DOHH2 (cell line): ENCODE results near the gene GALNT7.

ENCODE experiments used
- H3F3A ChIP-seq: fragments of 200-600 bp; sonication (generic), shearing (Covaris generic); 2 replicates; pipeline ENCODE4 v1.6.0; 2016; ENCODE audit warnings: antibody characterized with exemption, mild to moderate bottlenecking; ENCODE audit not compliant: control insufficient read depth, insufficient read depth
- H3K27ac ChIP-seq: fragments of 200-600 bp; sonication (generic); 2 replicates; pipeline ENCODE4 v1.5.1; 2014; ENCODE audit warnings: low read depth, mild to moderate bottlenecking, low read length, moderate library complexity
- H3K27me3 ChIP-seq: fragments of 200-600 bp; sonication (generic); 2 replicates; pipeline ENCODE4 v1.6.1; 2014; ENCODE audit warnings: mild to moderate bottlenecking, low read length, mixed read lengths; ENCODE audit not compliant: control insufficient read depth
- H3K36me3 ChIP-seq: fragments of 200-600 bp; sonication (generic); 2 replicates; pipeline ENCODE4 v1.6.1; 2014; ENCODE audit warnings: mild to moderate bottlenecking, low read length, moderate library complexity, mixed read lengths; ENCODE audit not compliant: control insufficient read depth
- H3K4me1 ChIP-seq: fragments of 200-600 bp; sonication (generic); 2 replicates; pipeline ENCODE4 v1.6.1; 2014; ENCODE audit warnings: mild to moderate bottlenecking, low read length, mixed read lengths; ENCODE audit not compliant: control insufficient read depth
- H3K4me2 ChIP-seq: fragments of 200-600 bp; sonication (generic); 2 replicates; pipeline ENCODE4 v1.6.0; 2014; ENCODE audit warnings: mild to moderate bottlenecking, low read length, moderate library complexity
- H3K4me3 ChIP-seq: fragments of 200-600 bp; sonication (generic); 2 replicates; pipeline ENCODE4 v1.5.1; 2014; ENCODE audit warnings: mild to moderate bottlenecking, low read length, mixed read lengths
- H3K79me2 ChIP-seq: fragments of 200-600 bp; sonication (generic); 2 replicates; pipeline ENCODE4 v1.6.1; 2014; ENCODE audit warnings: mild to moderate bottlenecking, low read length, mixed read lengths; ENCODE audit not compliant: control insufficient read depth
- H3K9me2 ChIP-seq: fragments of 200-600 bp; sonication (generic); replicated peaks from 2 replicates; pipeline ENCODE4 v1.6.1; 2014; ENCODE audit warnings: mild to moderate bottlenecking, low read length, mixed read lengths; ENCODE audit not compliant: control insufficient read depth
- H3K9me3 ChIP-seq: fragments of 200-600 bp; sonication (generic); 2 replicates; pipeline ENCODE4 v1.6.1; 2014; ENCODE audit warnings: antibody characterized with exemption, low read length, mixed read lengths; ENCODE audit not compliant: control insufficient read depth, insufficient read depth
- H4K20me1 ChIP-seq: fragments of 200-600 bp; sonication (generic); 2 replicates; pipeline ENCODE4 v1.6.0; 2014; ENCODE audit warnings: low read depth, mild to moderate bottlenecking, antibody characterized with exemption, low read length, moderate library complexity; ENCODE audit not compliant: control insufficient read depth, insufficient read depth
- EZH2phosphoT487 ChIP-seq: fragments of 200-600 bp; sonication (generic); IDR thresholded peaks from 2 replicates; pipeline ENCODE4 v1.6.1; 2017; ENCODE audit warnings: borderline replicate concordance, mild to moderate bottlenecking, antibody characterized with exemption, low read length, moderate library complexity, mixed read lengths
- TF ChIP-seq, protein P1 (sequence below): fragments of 200-600 bp; sonication (generic); IDR thresholded peaks from one replicate; pipeline ENCODE4 v1.5.1; 2014; ENCODE audit warnings: antibody characterized with exemption, mild to moderate bottlenecking, low read depth, low read length; ENCODE audit not compliant: poor library complexity, severe bottlenecking

GALNT7 gene

DNA sequence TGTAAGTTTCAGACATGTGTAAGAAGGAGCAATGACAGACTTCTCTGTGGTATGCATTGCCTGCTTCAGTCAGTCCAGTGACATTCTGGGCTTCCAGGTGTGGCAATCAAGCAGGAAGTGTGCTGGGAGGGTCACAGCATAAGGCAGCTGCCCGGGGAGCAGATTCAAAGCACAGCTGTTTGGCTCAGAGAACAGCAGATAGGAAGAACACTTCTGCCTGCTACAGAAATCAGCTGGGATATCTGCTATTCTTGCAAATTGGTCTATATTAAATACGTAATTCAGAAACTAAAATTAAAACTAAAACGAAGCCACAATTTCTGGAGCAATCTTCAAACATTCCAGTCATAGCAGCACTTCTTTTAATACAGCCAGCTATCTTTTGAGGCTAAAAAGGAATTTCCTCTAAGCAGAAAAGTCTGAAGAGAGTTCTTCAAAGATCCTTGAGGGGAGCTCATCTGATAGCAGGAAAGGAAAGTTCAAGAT, 47.5 kb upstream of the GALNT7 start:
- Histone ChIP-seq H3K9me2 (no peaks in the 10 kb centered on the region), H3K4me3 (no peak overlapping the region), H3K27me3 (no peaks in the 10 kb centered on the region), H3K4me2 (0 out of 2 replicates have a peak overlapping the region, but pooled peaks have one; percentile 10), H3K4me1 (peaks cover 7% of the 10 kb centered on the region), H3K79me2 (no peaks in the 10 kb centered on the region), H3F3A (no peaks in the 10 kb centered on the region), H4K20me1 (no peaks in the 10 kb centered on the region), H3K9me3 (no peaks in the 10 kb centered on the region), H3K36me3 (no peaks in the 10 kb centered on the region), H3K27ac (no peak overlapping the region)
- TF ChIP-seq EZH2phosphoT487 = no peak
- TF ChIP-seq, protein P1, sequence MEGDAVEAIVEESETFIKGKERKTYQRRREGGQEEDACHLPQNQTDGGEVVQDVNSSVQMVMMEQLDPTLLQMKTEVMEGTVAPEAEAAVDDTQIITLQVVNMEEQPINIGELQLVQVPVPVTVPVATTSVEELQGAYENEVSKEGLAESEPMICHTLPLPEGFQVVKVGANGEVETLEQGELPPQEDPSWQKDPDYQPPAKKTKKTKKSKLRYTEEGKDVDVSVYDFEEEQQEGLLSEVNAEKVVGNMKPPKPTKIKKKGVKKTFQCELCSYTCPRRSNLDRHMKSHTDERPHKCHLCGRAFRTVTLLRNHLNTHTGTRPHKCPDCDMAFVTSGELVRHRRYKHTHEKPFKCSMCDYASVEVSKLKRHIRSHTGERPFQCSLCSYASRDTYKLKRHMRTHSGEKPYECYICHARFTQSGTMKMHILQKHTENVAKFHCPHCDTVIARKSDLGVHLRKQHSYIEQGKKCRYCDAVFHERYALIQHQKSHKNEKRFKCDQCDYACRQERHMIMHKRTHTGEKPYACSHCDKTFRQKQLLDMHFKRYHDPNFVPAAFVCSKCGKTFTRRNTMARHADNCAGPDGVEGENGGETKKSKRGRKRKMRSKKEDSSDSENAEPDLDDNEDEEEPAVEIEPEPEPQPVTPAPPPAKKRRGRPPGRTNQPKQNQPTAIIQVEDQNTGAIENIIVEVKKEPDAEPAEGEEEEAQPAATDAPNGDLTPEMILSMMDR = no peak

DNA sequence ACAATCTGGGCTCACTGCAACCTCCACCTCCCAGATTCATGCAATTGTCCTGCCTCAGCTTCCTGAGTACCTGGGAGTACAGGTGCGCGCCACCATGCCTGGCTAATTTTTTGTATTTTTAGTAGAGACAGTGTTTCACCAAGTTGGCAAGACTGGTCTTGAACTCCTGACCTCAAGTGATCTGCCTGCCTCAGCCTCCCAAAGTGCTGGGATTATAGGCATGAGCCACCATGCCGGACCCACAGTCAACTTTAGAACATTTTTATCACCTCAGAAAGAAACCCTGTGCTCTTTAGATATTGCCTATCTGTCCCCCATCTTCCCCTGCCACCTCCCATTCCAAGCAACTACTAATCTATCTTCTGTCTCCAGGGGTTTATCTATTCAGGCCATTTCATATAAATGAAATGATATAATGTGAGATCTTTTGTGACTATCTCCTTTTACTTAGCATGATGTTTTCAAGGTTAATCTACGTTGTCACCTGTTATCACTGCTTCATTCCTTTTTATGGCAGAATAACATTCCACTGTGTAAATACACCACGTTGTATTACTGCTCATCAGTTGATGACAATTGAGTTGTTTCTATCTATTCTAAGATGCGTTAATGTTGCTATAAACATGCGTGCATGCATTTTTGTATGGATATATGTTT, 44.3 kb upstream of the GALNT7 start:
- Histone ChIP-seq H3K36me3 (no peaks in the 10 kb centered on the region), H4K20me1 (no peaks in the 10 kb centered on the region), H3K4me3 (no peak overlapping the region), H3K9me2 (no peaks in the 10 kb centered on the region), H3K9me3 (no peaks in the 10 kb centered on the region), H3F3A (no peaks in the 10 kb centered on the region), H3K4me2 (no peak overlapping the region), H3K27me3 (no peaks in the 10 kb centered on the region; the same call in 1 of the 2 replicates), H3K4me1 (peaks cover 7% of the 10 kb centered on the region), H3K79me2 (no peaks in the 10 kb centered on the region), H3K27ac (no peak overlapping the region)
- TF ChIP-seq, protein P1 = no peak
- no peak for TF ChIP-seq EZH2phosphoT487

- no peak overlapping the region for H3K27ac ChIP-seq
- H3K4me2 ChIP-seq = no peak overlapping the region
- H3K36me3 ChIP-seq = no peaks in the 10 kb centered on the region
- no peaks in the 10 kb centered on the region for H3K9me2 ChIP-seq
- TF ChIP-seq EZH2phosphoT487 = no peak
- TF ChIP-seq, protein P1 = no peak
- H3K79me2 ChIP-seq = no peaks in the 10 kb centered on the region
- H3K4me1 ChIP-seq = peaks cover 7% of the 10 kb centered on the region
- no peaks in the 10 kb centered on the region; the same call in 1 of the 2 replicates for H3K27me3 ChIP-seq
- H3K4me3 ChIP-seq = no peak overlapping the region
- no peaks in the 10 kb centered on the region for H3K9me3 ChIP-seq
- H3F3A ChIP-seq = no peaks in the 10 kb centered on the region
- H4K20me1 ChIP-seq = no peaks in the 10 kb centered on the region
These were observed 43.3 kb upstream of the GALNT7 start for GRCh38 chr4:173125216-173125812.
